Measurements from ENCODE around the gene OSGIN1.

GRCh38 chr16:83952940-83953795 lies at the start of gene OSGIN1:
- TF ChIP-seq CTCF (IDR thresholded peaks at IDR 0.05; ENCODE audit: low read depth, low read length) (no peak), EZH2phosphoT487 (IDR thresholded peaks at IDR 0.05; ENCODE audit: low read depth) (no peak)
